HG03175 (cell line): Measurements from ENCODE around the gene TMEM31.
"Not testable (repeated sequence)": the region's sequence is repeated elsewhere in the genome, so short reads cannot be mapped to it uniquely, and the experiment has no call there.

ENCODE experiments used
- ATAC-seq: cut with Tn5 transposase; IDR thresholded peaks from one replicate; pipeline ENCODE4 v1.9.1; 2021; ENCODE audit warnings: mild to moderate bottlenecking, moderate library complexity; ENCODE audit not compliant: unreplicated experiment

TMEM31 gene

DNA sequence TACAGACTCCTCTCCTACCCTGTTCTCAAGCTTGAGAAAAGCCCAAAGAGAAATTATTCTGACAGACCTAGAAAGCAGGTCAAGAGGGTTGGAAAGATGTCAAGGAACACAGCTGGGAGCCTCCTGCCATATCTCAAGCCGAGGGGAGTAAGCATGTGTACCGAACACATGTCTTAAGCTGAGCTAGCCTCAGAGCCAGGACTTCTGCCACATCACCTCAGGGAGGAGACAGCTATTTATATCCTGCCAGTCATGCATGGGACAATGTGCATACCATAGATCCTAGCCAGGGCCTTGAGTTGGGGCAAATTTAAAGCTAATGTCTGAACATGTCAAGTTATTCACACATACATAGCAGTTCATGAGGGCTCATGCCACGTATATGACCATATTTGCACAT, 11.8 kb downstream of the TMEM31 start:
- ATAC-seq, result no peak

DNA sequence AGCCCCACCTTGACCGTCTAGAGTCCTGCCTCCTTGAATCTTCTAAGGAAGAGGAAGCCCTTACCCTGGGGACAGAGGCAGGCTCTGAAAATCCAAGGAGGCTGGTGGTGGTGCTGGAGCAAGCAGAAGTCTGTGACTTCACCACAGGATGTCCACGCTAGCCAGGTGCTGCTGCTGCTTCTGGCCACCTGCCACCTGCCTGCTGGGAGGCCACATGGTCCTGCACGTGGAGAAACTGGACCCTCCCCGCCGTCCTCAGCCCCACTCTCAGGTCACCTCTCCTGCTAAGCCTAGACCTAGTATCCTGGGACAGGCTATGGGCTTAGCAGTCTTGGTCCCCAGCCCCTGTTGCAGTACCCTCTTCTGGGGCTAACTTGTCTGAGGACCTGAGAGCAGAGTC, 15.8 kb downstream of the TMEM31 start:
- no peak for ATAC-seq

GRCh38 chrX:103727115-103727514, 16.4 kb downstream of the TMEM31 start:
- no peak for ATAC-seq

GRCh38 chrX:103729015-103729414, 18.3 kb downstream of the TMEM31 start:
- no peak for ATAC-seq

GRCh38 chrX:103730147-103730795, 19.6 kb downstream of the TMEM31 start:
- ATAC-seq, result no peak

GRCh38 chrX:103730796-103731493, 20.2 kb downstream of the TMEM31 start:
- no peak for ATAC-seq

DNA sequence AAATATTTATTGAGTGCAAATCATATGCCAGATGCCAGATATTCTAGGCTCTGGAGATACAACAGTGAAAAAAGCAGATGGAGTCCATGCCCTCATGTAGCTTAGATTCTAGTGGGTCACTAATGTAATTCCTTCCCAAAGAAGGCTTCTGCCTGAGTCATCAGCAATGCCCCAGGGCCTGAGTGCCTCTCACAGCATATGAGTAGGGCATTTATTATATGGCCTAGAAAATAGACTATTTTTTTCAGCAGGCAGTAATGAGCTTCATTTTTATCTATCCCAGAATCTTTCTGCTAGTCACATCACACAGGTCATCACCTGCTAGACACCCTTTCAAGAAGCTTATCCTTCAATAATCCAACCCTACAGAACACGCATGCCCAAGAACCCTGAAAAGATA, 22.3 kb downstream of the TMEM31 start:
- no peak for ATAC-seq

DNA sequence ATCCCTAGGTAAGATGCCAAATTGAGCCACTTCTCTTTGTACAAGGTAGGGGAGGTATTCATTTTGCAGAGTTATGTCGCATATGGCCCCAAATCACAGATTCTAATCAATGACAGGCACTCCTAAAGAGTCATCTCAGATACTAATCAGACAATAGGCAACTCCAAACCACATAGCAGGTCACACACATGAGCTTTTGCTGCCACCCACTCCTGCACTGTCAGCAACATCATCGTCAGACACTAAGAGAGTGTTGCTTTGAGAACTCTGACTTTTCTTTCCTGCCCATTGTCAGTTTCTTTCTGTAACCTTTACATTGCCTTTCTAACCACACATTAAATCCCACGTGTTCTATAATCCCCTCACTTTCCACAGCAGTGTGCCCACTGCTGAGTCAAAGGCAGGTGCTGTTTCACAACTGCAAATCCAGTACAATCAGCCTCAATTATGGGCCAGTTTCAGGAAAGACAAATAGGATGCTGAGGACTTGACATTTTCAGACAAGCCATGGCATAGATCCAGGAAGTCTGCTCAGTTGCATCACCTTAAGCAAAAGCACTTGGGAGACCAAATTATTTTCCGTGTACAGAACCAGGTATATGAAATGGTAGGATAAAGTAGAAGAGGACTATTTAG, 23.5 kb downstream of the TMEM31 start:
- ATAC-seq, result no peak

DNA sequence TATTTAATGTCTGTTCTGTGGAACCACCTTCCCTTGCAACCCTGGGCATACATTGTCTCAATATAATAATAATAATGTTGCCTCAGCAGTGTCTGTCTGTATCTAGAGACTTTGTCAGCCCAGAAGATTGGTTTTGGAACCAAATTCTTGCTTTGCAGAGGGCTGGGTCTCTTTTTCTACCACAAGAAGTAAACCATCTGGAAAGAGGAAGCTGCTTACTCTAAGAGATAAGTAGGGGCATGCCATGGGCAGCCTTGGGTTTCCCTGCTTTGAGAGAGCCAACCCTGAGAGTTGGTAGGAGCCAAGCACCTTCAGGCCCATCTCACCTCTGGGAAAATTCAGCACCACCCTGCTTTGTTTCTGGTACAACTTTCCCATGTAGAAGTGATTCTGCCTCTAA, 27.0 kb downstream of the TMEM31 start:
- no peak for ATAC-seq

- ATAC-seq, result no peak
These were observed 28.7 kb downstream of the TMEM31 start for GRCh38 chrX:103739421-103739820.

DNA sequence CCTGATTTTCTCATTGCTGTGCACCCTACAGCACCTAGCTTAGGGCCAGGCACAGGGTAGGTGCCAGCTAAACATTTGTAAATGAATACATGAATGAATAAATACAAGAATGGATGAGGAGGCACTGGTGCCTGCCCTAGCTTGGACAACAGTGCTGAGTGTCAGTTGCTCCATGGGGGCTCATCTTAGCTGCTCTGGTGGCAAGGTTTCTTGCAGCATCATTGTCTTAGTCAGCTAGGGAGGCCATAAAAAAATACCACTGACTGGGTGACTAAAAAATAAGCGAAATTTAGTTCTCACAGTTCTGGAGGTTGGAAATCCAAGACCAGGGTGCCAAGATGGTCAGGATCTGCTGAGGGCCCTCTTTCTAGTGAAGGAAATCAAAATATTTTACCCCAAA, 31.2 kb downstream of the TMEM31 start:
- ATAC-seq, result no peak

DNA sequence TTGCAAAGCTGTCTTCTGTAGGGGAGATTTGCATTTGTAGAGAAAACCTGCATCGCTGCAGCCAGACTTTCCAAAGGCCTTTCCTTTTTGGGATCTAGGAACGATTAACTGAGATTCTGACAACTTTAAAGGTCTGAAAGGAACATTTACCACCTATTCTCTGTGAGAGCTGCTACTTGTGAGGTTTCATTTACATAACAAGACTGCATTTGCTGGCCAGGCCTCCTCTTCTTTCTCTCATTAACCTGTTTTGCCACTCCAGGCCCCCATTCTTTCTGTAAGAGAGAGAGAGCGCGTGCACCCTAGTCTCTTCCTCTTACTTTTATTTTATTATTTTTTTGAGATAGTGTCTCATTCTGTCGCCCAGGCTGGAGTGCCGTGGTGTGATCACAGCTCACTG, 31.6 kb downstream of the TMEM31 start:
- no peak for ATAC-seq

- no peak for ATAC-seq
These were observed 36.5 kb downstream of the TMEM31 start for GRCh38 chrX:103747163-103747562.

- no peak for ATAC-seq
These were observed 43.7 kb downstream of the TMEM31 start for GRCh38 chrX:103754401-103754800.

- ATAC-seq, result no peak
These were observed 46.0 kb downstream of the TMEM31 start for GRCh38 chrX:103756736-103757135.

DNA sequence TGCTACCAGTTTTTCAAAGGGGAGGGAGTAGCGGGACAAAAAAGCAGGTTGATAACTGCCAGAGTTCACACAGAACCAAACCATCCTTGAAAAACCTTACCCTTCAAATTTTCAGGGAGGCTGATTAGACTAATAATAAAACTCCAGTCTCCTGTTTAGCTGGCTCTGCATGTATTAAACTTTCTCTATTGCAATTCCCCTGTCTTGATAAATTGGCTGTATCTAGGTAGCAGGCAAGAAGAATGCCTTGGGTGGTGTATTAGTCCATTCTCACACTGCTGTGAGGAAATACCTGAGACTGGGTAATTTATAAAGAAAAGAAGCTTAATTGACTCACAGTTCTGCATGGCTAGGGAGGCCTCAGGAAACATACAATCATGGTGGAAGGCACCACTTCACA, 47.8 kb downstream of the TMEM31 start:
- ATAC-seq, result no peak

DNA sequence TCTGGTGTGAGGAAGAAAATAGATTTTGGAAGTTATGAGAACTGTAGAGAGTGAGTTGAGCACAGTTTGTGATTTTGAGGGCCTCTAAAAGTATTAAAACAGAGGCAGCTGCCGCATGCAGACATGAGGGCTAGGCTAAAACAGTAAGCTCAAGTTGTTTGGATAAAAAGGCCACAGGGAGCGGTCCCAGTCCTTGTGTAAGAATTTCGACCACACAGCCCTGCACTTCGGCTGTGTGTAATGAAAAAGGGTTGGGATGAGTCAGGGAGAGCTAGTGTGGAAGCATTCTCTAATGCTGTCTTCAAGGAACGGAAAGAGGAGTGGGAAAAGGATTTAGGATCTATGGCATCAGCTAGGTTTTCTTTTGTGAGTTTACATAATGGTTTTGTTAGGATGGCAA, 52.8 kb downstream of the TMEM31 start:
- not testable (repeated sequence) for ATAC-seq
